GM19395 (cell line): ENCODE results near the gene SLC39A10.
"Not testable (repeated sequence)": the region's sequence is repeated elsewhere in the genome, so short reads cannot be mapped to it uniquely, and the experiment has no call there.

Experiments
- ATAC-seq: cut with Tn5 transposase; IDR thresholded peaks from one replicate; pipeline ENCODE4 v1.9.1; 2021; ENCODE audit warnings: mild to moderate bottlenecking, moderate library complexity; ENCODE audit not compliant: unreplicated experiment

The SLC39A10 gene

DNA sequence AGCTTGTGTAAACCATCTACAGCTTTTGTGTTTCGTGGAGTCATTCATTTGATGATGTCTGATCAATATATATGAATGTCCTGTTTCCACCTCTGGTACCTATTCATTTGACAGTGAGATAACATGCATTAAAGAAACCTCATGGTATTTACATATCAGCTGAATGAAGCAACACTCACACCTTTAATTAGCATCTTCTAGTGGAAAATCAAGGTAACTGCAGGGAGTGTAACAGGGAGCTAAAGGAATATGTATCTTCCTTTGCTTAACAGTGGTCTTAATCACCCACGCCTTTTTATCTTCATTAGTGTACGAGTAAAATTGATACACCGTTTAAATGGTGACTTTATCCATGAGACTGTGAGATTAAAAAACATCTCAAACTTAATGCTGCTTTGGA, 15.6 kb downstream of the SLC39A10 start:
- no peak for ATAC-seq

DNA sequence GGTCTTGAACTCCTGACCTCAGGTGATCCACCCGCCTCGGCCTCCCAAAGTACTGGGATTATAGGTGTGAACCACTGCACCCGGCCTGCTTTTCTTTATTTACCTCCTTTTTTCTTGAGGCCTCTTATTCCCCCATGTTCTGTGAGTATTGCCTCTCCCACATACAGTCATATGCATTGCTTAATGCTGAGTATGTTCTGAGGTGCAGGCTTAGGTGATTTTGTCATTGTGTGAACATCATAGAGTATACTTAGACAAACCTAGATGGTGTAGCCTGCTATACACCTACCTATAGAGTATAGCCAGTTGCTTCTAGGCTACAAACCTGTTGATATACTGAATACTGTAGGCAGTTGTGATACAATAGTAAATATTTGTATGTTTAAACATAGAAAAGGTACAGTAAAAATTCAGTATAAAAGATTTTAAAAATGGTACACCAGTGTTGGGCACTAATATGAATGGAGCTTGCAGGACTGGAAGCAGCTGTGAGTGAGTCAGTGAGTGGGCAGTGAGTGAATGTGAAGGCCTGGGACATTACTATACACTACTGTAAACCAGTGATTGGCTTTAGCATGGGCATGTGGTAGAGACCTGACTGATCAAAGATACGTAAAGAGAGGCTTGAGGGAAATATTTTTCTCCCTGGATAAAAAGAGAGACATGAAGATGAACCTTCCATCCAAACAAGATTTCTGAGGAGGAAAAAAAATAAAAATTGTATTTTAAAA, 17.6 kb downstream of the SLC39A10 start:
- ATAC-seq, result no peak

DNA sequence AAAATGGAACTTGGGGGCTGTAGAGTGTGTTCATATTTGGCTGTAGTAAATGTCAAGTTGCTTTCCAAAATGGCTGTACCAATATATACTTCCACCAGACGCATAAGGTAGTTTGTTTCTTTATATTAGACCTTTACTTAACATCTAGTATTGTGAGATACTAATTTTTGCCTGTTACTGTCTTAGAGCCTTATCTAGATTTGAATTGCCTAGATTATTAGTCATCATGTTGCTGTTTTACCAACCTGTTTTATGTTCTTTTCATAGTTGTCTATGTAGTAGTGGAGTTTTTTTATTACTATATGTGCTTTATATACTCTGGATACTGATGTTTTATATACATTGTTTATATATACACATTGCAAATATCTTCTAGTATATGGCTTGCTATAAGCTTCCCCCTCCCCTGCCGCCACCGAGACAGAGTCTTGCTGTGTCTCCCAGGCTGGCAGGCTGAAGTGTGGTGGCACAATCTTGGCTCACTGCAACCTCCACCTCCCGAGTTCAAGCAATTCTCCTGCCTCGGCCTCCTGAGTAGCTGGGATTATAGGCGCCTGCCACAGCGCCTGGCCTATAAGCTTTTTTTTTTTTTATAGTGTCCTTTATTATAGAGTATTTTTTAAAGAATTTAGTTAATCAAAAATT, 18.9 kb downstream of the SLC39A10 start:
- ATAC-seq, result no peak

DNA sequence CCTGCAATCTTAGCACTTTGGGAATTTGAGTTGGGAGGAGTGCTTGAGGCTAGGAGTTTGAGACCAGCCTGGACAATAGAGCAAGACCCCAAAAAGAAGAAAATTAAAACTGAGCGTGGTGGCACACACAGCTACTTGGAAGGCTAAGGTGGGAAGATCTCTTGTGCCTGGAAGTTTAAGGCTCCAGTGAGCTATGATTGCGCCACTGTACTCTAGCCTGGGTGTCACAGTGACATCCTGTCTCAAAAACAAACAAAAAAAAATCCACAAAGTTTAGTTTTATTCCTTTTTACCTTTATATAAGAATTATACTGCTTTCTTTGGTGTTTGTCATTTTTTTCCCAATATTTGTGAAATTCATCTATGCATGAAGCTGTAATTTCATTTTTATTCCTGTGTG, 20.3 kb downstream of the SLC39A10 start:
- no peak for ATAC-seq

DNA sequence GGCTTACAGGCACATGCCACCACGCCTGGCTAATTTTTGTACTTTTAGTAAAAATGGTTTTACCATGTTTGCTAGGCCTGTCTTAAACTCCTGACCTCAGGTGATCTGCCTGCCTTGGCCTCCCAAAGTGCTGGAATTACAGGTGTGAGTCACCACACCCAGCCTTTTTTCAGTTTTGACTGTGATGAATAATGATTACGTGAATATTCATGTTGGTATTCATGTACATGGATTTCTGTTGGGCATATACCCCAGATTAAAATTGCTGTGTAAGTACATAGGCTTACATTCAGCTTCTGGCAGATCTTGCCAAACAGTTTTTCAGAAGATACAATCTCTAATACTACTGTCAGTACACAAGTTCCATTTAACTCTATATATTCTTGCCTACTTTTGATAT, 20.9 kb downstream of the SLC39A10 start:
- no peak for ATAC-seq

DNA sequence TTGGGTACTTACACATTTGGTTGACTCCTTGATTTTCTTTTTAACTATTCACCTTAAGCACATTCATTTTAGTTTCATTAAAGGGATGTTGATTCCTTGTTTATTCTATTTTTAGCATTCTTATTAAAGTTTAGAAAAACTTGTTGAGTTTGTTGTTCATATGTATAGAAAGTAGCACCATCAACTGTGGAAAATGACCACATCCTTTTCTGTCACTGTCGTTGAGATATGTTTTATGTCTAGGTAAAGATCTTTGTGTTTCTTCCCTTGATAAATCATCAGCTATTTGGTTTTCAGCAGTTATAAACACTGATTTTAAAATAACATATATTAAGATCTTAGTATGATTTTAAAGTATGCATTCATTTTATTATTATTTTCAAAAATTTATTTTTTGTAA, 25.1 kb downstream of the SLC39A10 start:
- no peak for ATAC-seq

DNA sequence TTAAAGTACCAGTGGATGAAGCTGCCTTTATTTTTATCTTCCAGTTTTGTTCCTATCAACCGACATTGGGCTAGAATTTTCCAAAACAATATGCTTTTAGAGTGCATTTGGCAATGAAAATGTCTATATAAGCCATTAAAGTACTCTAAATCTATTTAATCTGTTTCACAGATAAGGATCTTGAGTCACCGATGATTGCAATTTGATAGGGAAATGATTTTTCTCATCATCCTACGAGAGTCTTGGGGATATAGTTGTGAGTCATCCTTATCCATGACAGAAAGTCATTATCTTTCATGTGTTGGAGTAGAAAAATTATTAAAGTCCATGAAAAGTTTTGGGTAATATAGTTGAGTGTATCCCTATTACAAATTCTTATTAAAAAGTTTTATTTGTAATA, 26.1 kb downstream of the SLC39A10 start:
- no peak for ATAC-seq

DNA sequence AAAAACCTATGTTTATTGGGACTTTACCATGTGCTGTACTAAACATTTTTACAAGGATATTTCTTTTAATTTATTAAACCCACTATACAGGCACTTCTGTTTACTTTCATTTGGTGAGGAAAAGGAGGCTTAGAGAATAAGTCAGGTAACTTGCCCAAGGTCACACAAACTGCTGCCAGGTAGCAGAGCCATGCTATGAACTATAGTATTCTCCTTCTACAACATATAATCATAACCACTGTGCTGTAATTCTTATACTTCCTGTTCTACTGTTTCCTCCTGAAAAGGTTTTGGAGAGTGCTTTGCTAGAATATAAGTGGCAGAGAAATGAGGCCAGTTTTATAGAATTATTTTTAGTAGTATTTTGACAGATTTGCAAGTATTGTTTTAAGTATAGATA, 29.5 kb downstream of the SLC39A10 start:
- ATAC-seq, result no peak

DNA sequence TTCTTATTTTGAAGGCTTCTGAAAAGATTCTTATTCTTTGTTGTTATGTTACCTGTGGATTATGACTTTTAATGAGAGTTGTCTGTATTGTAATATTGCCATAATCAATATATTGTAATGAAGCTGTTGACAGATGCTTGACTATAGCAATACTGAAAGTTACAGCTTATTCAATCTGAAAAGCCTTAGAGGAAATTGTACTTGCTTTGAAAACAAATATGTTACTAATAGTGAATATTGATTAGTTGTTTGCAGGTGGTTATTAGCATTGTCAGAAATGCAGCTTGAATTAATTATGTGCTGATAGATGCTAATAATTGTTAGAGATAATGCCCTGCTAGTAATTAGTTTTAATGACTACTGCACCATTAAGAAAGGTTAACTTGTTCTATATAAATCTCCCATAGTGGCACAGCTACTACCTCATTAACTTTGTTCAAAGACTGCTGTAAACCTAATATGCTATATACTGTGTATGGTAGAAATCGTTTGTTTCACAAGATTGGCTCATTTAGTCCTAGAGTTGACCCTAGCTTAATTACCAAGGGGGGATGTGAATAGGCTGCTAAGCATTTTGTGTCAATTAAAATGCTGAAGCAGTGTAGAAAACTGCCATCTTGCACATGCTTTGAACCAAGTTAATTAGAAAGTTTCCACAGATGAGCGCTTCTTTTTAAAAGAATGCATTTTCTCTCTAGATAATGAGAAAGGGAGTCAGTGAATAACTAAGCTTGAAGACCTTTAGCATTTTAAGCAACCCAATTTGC, 30.5 kb downstream of the SLC39A10 start:
- no peak for ATAC-seq

DNA sequence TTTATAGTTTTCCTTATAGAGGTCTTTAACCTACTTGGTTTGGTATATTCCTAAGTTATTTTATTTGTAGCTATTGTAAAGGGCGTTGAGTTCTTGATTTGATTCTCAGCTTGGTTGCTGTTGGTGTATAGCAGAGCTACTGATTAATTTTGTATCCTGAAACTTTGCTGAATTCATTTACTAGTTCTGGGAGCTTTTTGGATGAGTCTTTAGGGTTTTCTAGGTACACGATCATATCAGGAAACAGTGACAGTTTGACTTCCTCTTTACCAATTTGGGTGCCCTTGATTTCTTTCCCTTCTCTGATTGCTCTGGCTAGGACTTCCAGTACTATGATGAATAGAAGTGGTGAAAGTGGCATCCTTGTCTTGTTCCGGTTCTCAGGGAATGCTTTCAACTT, 35.5 kb downstream of the SLC39A10 start:
- not testable (repeated sequence) for ATAC-seq

DNA sequence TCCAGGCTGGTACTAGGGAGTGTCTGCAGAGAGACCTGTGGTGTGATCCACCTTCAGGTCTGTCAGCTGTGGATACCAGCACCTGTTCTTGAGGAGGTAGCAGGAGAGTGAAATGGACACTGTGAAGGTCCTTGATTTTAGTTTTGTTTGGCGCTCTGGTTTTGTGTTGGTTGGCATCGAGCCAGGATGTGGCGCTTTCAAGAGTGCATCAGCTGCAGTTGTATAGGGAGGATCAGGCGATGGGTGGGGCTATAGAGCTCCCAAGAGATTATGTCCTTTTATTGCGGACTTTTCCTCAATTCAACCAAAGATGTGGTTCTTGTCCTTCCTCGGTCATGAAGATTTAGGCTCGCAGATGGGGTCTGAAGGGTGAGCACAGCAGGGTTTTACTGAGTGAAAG, 37.5 kb downstream of the SLC39A10 start:
- ATAC-seq, result no peak

DNA sequence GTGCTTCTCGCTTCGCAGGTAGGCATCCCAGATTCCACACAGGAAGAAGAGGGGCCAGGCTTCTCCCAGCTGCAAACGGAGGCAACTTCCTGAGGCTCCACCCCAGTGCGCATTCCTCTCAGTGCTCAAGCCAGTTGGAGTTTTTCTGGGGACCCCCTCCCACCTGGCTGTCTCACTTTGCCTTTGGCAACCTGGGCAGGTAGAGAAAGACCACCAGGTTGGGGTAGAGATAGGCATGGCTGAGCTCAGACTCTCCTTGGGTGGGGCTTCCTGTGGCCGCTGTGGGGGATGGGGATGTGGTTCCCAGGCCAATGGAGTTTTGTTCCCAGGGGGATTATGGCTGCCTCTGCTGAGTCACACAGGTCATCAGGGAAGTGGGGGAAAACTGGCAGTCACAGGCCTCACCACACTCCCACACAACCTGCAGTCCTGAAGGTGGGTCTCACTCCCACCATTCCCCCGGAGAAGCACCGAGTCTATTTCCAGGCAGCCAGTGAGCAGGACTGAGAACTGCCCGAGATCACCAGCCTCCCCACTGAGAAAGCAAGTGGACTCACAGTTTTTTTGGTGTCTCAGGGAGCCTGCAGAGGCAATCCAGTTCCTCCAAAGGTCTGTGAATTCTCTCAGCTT, 38.1 kb downstream of the SLC39A10 start:
- no peak for ATAC-seq

DNA sequence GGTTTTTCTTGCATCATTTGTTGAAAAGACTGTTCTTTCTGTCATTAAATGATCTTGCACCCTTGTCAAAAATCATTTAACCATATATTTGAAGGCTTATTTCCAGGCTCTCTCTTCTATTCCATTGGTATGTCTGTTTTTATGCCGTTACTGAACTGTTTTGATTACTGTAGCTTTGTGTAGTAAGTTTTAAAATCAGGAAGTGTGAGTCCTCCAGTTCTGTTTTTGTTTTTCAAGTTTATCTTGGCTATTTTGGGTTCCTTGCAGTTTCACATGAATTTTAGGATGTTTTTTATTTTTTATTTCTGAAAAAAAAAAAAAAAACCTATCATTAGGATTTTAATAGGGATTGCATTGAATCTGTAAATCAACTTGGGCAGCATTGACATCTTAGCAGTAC, 39.0 kb downstream of the SLC39A10 start:
- ATAC-seq, result no peak

DNA sequence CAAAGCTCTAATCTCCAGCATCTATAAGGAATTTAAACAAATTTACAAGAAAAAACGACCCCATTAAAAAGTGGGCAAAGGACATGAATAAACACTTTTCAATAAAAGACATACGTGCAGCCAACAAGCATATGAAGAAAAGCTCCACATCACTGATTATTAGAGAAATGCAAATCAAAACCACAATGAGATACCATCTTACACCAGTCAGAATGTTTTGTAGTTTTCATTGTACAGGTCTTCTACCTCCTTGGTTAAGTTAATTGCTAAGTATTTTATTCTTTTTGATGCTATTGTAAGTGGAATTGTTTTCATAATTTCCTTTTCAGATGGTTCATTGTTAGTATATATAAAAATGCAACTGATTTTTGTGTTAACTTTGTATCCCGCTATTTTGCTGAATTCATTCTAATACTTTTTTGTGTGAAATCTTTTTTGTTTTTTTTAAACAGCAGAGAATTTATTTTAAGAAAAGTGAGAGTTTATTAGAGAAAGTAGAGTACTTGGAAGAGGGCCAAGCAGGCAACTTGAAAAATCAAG, 40.7 kb downstream of the SLC39A10 start:
- ATAC-seq, result no peak

DNA sequence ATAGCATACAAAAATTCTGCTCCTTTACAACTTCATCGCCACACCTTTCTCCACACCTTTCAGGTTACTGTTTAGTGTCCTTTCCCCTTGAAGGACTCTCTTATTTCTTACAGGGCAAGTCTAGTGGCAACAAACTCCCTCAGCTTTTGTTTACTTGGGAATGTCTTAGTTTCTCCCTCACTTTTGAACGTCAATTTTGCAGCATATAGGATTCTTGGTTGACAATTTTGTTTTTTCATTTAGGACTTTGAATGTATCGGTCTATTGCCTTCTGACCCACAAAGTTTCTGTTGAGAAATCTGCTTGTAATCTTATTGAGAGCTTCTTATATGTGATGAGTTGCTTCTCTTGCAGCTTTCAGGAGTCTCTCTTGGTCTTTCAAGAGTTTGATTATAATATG, 43.5 kb downstream of the SLC39A10 start:
- ATAC-seq, result no peak

DNA sequence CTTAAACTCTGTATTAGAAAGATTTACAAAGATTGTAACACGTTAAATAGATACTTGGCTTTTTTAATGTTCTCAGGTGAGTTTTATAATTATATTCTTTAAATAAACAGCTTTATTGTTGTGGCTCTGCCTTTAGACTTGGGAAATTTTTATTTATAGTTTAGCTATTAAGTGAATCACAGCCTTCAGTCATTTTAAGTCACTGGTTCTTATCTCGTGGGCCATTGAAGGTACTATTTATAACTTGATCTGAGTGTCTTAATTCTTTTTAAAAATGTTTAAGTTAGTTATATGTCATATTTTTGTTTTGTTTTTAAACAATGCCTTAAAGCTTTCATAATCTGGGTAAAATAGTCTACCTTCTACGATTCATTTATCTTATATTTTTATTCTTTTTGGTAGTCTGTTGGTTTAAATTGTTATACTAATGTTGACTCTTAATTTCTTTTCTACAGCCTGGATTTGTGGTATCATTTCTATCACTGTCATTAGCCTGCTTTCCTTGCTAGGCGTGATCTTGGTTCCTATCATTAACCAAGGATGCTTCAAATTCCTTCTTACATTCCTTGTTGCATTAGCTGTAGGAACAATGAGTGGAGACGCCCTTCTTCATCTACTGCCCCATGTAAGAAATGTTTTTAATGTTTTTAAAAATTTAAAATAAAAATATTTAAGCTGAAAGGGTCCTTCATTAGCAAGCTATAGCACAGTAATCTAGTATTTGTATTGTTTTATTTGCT, 49.3 kb downstream of the SLC39A10 start:
- no peak for ATAC-seq

DNA sequence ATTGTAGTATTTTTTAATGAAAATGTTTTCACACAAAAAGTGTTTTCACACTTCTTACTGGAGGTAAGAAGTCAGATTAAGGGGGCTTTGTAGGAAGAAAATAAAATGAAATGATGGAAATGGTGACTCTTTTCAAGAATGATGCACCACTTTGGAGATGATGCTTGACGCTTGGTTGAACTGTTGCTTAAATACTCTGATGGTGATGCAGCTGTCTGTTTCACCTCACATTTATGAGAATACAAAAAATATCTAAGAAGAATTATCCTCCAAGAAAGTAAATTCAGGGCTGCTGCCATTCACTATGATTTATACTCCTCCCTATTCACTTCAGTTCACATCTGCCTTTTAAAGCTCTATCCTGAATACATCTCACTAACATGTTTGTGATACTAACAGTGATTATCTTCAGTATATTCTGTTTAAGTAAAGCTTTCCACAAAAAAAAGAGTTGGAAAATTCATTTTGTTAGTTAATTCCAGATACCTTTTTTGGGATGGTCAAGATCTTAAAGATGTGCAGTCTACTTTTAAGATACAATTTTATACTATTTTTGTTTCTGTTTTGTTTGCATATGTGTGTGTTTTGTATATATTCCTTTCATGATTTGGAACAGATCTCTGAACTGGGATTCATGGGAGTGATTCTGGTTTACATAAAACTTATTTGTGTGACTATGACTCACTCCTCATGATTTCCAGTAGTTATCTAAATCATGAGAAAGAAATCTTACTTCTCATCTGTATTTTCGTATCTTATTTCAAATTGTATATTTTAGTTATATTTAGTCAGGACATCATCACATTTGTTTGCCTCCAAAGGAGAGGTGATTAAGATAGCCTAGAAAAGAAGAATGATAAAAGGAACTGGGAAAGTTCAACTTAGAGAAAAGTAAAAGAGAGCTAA, 53.1 kb downstream of the SLC39A10 start:
- ATAC-seq, result no peak

DNA sequence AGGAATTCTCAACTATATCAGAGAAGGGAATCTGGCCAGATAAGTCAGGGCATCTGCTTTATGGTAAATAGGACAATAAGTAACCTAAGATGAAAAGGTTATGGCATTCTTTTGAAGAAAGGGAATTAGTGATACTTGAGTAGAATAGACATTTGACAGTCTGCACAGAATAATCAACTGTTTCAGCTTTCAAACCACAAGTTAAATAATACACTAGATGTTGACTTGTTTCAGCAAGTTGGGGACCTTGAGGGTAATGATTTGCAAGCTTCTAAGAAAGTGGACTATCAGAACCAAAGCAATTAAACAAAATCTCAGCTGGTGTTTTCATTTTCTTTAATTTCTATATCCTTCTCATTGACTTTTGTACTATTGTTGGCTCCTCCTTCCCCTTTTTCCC, 54.5 kb downstream of the SLC39A10 start:
- peak; percentile 66 for ATAC-seq

DNA sequence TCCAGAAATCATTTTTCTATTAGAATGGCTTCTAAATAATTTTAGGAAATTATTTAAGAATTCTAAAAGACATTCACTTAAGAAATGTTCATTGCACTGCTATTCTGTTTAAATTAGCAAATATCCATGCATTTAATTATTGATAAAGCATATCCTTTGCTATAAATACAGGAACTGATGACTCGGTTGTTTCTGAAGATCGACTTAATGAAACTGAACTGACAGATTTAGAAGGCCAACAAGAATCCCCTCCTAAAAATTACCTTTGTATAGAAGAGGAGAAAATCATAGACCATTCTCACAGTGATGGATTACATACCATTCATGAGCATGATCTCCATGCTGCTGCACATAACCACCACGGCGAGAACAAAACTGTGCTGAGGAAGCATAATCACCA, 59.4 kb downstream of the SLC39A10 start:
- no peak for ATAC-seq

DNA sequence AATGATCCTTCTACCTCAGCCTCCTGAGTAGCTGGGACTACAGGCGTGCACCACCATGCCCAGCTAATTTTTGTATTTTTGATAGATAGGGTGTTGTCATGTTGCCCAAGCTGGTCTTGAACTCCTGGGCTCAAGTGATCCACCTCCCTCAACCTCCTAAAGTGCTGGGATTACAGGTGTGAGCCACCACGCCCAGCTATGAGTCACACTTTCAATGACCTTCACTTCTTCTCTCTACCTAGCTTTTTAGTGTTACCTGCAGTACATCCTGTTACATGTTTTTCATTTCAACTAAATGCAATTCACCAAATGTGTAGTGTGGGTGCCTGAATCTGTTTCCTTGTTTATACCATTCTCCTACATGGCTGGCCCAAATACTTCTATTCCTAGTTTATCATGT, 64.0 kb downstream of the SLC39A10 start:
- ATAC-seq, result no peak
